ENCODE results near the gene TFAP2E.

DNA sequence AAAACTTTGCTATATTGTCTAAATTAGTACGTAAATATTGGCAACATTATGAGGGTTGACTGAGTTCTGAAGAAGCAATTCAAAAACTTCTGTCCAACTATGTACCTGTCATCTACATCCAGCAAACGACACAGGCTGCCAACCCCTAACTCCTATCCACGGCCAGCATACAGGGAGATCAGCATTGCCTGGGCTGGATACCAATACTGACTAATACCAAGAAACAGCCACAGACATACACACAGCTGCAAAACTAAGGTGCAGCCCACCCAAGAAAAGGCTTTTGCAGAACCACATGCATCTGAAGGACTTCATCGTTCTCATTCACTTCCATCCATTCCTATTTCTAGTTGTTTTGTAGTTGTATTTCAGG, 17.9 kb upstream of the TFAP2E start:
- TF ChIP-seq, protein P1, sequence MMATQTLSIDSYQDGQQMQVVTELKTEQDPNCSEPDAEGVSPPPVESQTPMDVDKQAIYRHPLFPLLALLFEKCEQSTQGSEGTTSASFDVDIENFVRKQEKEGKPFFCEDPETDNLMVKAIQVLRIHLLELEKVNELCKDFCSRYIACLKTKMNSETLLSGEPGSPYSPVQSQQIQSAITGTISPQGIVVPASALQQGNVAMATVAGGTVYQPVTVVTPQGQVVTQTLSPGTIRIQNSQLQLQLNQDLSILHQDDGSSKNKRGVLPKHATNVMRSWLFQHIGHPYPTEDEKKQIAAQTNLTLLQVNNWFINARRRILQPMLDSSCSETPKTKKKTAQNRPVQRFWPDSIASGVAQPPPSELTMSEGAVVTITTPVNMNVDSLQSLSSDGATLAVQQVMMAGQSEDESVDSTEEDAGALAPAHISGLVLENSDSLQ (IDR thresholded peaks at IDR 0.05), result no peak
- TF ChIP-seq L3MBTL2 (conservative IDR thresholded peaks at IDR 0.05) (no peak), SP1 (IDR thresholded peaks at IDR 0.05) (no peak), CTBP1 (IDR thresholded peaks at IDR 0.05; ENCODE audit: borderline replicate concordance) (no peak), ELF4 (IDR thresholded peaks at IDR 0.05) (no peak), NFRKB (IDR thresholded peaks at IDR 0.05) (no peak), FOXM1 (IDR thresholded peaks at IDR 0.05; ENCODE audit: borderline replicate concordance) (no peak)

Data from HEK293T (cell line).